BJ (cell line): Measurements from ENCODE around the gene RNPEPL1. TPM values are rescaled to one million over a fixed set of nuclear protein-coding genes. Genes with fewer than 3 reads are reported as not detected.

Experiments
- CTCF ChIA-PET: fragments of 350-600 bp; formaldehyde crosslinking; extraction: SDS; loops from one replicate; lab custom pipeline; 2021; ENCODE audit warnings: antibody characterized with exemption, inconsistent platforms; lab: Yijun Ruan, JAX
- POLR2A ChIA-PET: fragments of 300-600 bp; sonication (Branson Sonifier 250); formaldehyde crosslinking; extraction: SDS; loops from one replicate; lab custom pipeline; 2021; ENCODE audit warnings: antibody characterized with exemption; lab: Charles Lee
- DNase-seq: peaks from one replicate; pipeline ENCODE4 v3.0.0-alpha.2; 2011; ENCODE audit warnings: low read depth
- H3K27me3 ChIP-seq: 2 replicates; pipeline ENCODE4 v1.6.0; 2011; ENCODE audit warnings: low read length; ENCODE audit not compliant: control insufficient read depth, insufficient read depth
- H3K36me3 ChIP-seq: 2 replicates; pipeline ENCODE4 v1.5.1; 2011; ENCODE audit warnings: low read length; ENCODE audit not compliant: control insufficient read depth, insufficient read depth
- H3K4me3 ChIP-seq: 2 replicates; pipeline ENCODE4 v1.5.1; 2011; ENCODE audit warnings: low read depth, mild to moderate bottlenecking, control low read depth, low read length
- polyA plus RNA-seq: library from polyadenylated mRNA; depleted of rRNA; stranded (reverse); fragments of >200 nt; gene quantifications from 2 replicates; pipeline ENCODE4 v1.2.3, GENCODE V29; 2011
- TF ChIP-seq, protein P1 (sequence below): IDR thresholded peaks from 2 replicates; pipeline ENCODE4 v1.5.1; 2011; ENCODE audit warnings: low read depth, mild to moderate bottlenecking, control low read depth, inconsistent platforms, low read length, moderate library complexity; ENCODE audit not compliant: insufficient read depth

RNPEPL1 gene
- polyA plus RNA-seq, 1 experiment = 12.7 TPM

DNA sequence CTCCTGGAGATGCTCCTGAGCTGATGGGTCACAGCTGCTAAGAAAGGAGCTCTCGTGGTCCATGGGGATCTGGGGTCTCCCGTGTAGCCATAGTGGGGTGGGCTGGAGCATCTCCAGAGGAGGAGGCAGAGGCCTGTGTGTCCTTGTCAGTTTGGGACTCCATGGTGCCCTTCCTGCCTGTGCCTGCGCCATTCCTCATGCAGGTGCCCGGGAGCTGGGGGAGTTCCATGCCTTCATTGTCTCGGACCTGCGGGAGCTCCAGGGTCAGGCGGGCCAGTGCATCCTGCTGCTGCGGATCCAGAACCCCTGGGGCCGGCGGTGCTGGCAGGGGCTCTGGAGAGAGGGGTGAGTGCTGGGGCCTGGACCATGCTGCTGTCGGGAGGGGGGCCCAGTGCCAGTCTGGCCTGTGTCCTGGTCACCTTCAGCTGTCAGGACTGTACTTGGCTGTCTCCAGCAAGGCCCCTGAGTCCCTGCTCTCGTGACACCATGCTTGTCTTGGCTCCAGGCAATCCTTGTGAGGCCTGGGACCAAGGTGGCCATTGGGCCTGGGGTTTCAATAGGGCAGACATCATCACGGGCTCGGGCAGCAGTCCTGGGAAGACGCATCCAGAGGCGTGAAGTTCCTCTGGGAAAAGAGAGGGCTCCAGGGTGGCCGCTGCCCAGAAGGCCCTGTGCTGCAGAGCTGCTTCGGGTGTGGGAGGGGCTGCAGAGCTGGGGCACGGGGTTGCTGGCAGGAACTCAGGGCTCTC, 25.6 kb downstream of the RNPEPL1 start:
- ChIA-PET CTCF (interaction anchor here (0.9 to 1.7 kb wide), 4 partner anchors 9 to 27 kb away, joined by 3 to 5 read pairs (median 4); no protein-coding TSS in a partner anchor), POLR2A (no interaction called here)
- peaks cover 23% of the 10 kb centered on the region for H3K36me3 ChIP-seq

DNA sequence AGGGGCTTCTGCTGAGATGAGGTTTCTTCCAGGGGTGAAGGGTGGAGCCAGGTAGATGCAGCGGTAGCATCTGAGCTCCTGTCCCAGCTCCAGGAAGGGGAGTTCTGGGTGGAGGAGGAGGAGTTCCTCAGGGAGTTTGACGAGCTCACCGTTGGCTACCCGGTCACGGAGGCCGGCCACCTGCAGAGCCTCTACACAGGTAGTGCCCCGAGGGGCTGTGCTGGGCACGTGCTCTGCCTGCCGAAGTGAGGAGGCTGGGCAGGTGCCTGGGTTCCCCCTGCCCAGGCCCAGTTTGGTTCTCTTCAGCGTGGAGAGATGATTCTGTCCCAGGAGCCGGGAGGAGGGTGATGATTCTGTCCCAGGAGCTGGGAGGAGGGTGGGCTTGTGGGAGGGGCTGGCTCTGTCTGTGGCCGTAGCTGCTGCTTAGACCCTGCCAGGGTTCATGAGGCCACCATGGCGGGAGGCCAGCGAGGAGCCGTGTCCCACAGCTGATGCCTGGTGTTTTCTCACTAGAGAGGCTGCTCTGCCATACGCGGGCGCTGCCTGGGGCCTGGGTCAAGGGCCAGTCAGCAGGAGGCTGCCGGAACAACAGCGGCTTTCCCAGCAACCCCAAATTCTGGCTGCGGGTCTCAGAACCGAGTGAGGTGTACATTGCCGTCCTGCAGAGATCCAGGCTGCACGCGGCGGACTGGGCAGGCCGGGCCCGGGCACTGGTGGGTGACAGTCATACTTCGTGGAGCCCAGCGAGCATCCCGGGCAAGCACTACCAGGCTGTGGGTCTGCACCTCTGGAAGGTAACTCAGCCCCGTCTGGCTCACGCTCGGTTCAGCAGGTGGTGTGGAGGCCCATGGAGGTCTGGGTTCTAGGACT, 26.5 kb downstream of the RNPEPL1 start:
- ChIA-PET POLR2A (no interaction called here), CTCF (interaction anchor here (1.1 to 1.7 kb wide), 3 partner anchors 9 to 28 kb away, joined by 3 to 5 read pairs (median 4); no protein-coding TSS in a partner anchor)
- no peak overlapping the region for H3K4me3 ChIP-seq
- TF ChIP-seq, protein P1, sequence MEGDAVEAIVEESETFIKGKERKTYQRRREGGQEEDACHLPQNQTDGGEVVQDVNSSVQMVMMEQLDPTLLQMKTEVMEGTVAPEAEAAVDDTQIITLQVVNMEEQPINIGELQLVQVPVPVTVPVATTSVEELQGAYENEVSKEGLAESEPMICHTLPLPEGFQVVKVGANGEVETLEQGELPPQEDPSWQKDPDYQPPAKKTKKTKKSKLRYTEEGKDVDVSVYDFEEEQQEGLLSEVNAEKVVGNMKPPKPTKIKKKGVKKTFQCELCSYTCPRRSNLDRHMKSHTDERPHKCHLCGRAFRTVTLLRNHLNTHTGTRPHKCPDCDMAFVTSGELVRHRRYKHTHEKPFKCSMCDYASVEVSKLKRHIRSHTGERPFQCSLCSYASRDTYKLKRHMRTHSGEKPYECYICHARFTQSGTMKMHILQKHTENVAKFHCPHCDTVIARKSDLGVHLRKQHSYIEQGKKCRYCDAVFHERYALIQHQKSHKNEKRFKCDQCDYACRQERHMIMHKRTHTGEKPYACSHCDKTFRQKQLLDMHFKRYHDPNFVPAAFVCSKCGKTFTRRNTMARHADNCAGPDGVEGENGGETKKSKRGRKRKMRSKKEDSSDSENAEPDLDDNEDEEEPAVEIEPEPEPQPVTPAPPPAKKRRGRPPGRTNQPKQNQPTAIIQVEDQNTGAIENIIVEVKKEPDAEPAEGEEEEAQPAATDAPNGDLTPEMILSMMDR = no peak
- peaks cover 21% of the 10 kb centered on the region for H3K36me3 ChIP-seq
- DNase-seq = no peak
- no peaks in the 10 kb centered on the region for H3K27me3 ChIP-seq

More for the DNA sequence above, 25.6 kb downstream of the RNPEPL1 start:
- no peak for DNase-seq
- Histone ChIP-seq H3K27me3 (no peaks in the 10 kb centered on the region), H3K4me3 (no peak overlapping the region)
- TF ChIP-seq, protein P1 = no peak

DNA sequence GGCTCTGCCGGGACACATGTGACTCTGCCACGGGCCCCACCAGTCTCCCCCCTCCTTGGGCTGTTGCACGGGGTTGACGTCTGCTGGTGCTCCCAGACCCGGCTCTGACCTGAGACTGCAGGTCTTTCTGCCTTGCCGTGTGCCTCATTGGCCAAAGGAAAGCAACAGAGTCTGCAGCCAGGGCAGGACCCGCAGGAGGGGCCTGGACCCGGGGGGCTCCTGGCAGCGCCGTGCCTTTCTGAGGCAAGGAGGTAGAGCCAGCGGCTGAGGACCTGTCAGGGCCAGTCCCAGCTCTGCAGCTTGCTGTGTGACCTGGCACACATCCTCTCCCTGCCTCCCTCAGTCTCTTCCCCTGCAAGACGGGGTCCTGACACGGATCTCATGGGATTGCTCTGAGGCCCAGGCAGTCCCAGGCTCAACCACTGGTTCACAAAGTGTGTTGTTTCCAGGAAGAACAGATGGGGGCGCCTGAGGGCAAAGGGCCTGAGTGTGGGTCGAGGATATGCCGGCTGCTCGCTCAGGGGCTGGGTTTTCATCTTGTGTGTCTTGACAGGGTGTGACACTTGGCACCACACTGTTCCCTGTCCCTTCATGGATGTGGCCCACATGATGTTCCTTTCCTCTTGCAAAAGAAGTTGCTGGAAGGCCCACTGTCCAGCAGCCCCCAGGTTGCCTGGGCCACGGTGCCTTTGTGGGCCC, 27.2 kb downstream of the RNPEPL1 start:
- Histone ChIP-seq H3K4me3 (no peak overlapping the region), H3K36me3 (peaks cover 21% of the 10 kb centered on the region), H3K27me3 (no peaks in the 10 kb centered on the region)
- ChIA-PET POLR2A (no interaction called here), CTCF (no interaction called here)
- no peak for DNase-seq
- TF ChIP-seq, protein P1 = no peak

DNA sequence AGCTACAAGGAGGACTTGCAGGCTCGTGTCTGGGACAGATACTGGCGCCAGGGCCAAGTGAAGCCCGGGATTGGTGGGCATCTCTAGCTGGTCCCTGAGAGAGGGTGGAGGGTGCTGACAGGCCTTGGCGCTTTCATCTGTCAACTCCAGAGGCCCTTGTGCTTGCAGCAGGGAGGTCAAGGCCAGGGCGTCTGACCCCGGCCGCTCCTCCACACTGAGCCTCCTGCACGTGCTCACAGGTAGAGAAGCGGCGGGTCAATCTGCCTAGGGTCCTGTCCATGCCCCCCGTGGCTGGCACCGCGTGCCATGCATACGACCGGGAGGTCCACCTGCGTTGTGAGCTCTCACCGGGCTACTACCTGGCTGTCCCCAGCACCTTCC, 27.8 kb downstream of the RNPEPL1 start:
- Histone ChIP-seq H3K36me3 (peaks cover 19% of the 10 kb centered on the region), H3K4me3 (no peak overlapping the region), H3K27me3 (no peaks in the 10 kb centered on the region)
- TF ChIP-seq, protein P1 = no peak
- no peak for DNase-seq
- CTCF ChIA-PET = no interaction called here
- POLR2A ChIA-PET = no interaction called here
